Measurements from ENCODE around the gene CLPTM1L. TPM values are rescaled to one million over a fixed set of nuclear protein-coding genes. Genes with fewer than 3 reads are reported as not detected.
"Not testable (repeated sequence)": the region's sequence is repeated elsewhere in the genome, so short reads cannot be mapped to it uniquely, and the experiment has no call there.

CLPTM1L gene
- polyA plus RNA-seq, 1 experiment = 85.5 TPM

DNA sequence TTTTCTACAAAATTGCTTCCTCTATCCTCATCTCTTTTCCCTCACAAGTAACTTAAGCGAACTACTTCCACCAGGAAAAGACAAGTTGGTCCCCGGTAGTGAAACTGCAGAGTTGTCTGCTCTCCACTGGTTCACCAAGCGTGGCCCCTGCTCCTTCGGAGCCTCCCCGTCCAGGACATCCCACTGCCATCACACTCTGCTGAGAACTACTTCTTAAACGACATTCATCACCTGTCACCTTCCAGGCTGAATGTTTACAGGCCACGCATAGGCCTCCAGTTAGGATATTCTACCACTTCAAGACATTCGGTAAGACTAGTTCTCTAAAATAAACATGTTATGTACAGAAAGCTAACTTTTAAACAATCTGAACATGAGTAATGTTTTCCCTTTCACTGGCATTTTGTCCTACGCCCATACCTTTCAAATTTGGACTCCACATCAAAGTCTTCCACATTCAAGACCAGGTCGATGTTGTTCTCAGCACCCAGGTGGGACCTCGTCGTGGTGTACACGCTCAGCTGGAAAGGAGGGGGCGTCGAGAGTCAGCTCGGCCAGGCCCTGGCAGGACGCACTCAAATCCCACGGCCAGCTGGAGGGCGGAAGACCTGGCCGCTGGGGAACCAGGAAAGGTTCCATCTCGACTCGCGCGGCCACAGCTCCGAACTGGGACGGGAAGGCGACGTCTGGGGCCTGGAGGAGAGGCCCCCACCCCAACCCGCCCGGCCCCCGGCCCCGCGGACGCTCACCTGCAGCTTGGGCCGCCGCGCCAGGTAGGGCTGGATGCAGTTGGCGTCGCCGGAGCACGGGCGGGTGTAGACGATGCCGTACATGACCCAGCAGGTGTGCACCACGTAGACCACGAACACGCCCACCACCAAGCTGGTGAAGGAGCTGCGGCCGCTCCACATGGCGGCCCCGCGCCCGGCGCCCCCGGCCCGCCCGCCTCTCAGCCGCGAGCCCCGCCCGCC is 683 bp downstream of the CLPTM1L start:
- TF ChIP-seq, protein P1, sequence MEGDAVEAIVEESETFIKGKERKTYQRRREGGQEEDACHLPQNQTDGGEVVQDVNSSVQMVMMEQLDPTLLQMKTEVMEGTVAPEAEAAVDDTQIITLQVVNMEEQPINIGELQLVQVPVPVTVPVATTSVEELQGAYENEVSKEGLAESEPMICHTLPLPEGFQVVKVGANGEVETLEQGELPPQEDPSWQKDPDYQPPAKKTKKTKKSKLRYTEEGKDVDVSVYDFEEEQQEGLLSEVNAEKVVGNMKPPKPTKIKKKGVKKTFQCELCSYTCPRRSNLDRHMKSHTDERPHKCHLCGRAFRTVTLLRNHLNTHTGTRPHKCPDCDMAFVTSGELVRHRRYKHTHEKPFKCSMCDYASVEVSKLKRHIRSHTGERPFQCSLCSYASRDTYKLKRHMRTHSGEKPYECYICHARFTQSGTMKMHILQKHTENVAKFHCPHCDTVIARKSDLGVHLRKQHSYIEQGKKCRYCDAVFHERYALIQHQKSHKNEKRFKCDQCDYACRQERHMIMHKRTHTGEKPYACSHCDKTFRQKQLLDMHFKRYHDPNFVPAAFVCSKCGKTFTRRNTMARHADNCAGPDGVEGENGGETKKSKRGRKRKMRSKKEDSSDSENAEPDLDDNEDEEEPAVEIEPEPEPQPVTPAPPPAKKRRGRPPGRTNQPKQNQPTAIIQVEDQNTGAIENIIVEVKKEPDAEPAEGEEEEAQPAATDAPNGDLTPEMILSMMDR (IDR thresholded peaks at IDR 0.05; ENCODE audit: low read depth, low read length) = no peak
- no peaks in the 10 kb centered on the region for H3K9me3 ChIP-seq (ENCODE audit: control insufficient read depth, insufficient read depth, low read length)
- CTCF ChIA-PET = interaction anchor here (1.4 kb wide), 1 partner anchor 301 kb away, joined by 4 read pairs; no protein-coding TSS in a partner anchor
- no peaks in the 10 kb centered on the region for H3K27me3 ChIP-seq (ENCODE audit: control insufficient read depth, insufficient read depth, low read length)
- H3K4me3 ChIP-seq (ENCODE audit: low read depth, low read length) = peak overlapping the region; percentile 86
- POLR2A ChIA-PET = interaction anchor here (0.5 to 0.9 kb wide), 3 partner anchors 16 to 124 kb away, joined by 3 read pairs; no protein-coding TSS in a partner anchor
- no peak for DNase-seq (ENCODE audit: low read depth, low spot score)
- H3K27ac ChIP-seq (ENCODE audit: low read depth, low read length) = no peak overlapping the region

- Histone ChIP-seq H3K4me3 (ENCODE audit: low read depth, low read length) (no peak overlapping the region), H3K27me3 (ENCODE audit: control insufficient read depth, insufficient read depth, low read length) (no peaks in the 10 kb centered on the region), H3K9me3 (ENCODE audit: control insufficient read depth, insufficient read depth, low read length) (no peaks in the 10 kb centered on the region), H3K27ac (ENCODE audit: low read depth, low read length) (no peak overlapping the region)
- TF ChIP-seq, protein P1 (IDR thresholded peaks at IDR 0.05; ENCODE audit: low read depth, low read length) = no peak
- no peak for DNase-seq (ENCODE audit: low read depth, low spot score)
- ChIA-PET POLR2A (no interaction called here), CTCF (interaction anchor here (1.3 kb wide), 1 partner anchor 420 kb away, joined by 3 read pairs; no protein-coding TSS in a partner anchor)
Measured at GRCh38 chr5:1343315-1343751, 1.6 kb downstream of the CLPTM1L start.

- H3K9me3 ChIP-seq (ENCODE audit: control insufficient read depth, insufficient read depth, low read length); DNase-seq (ENCODE audit: low read depth, low spot score); H3K27ac ChIP-seq (ENCODE audit: low read depth, low read length); POLR2A ChIA-PET; H3K4me3 ChIP-seq (ENCODE audit: low read depth, low read length); H3K27me3 ChIP-seq (ENCODE audit: control insufficient read depth, insufficient read depth, low read length): not testable (repeated sequence)
- CTCF ChIA-PET = interaction anchor here (0.5 to 1.3 kb wide), 2 partner anchors 370 to 419 kb away, joined by 3 read pairs; no protein-coding TSS in a partner anchor
Measured at GRCh38 chr5:1342711-1343110, 2.2 kb downstream of the CLPTM1L start.

DNA sequence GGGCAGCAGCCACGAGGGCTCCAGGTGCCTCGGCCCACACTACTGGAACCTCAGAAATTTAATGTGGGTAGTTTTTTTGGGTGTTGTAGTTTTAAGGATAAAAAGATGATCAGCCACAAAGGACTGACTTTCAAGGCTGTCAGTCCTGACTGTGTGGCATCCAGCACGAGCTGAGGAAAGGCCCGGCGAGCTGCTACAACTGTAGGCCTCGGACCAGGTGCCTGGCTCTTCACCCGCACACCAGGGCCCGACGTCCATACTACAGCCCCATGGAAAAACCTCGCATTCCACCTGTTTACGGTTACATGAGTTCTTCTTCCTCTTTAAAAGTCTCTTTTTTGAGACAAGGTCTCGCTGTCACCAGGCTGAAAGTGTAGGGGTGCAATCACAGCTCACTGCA is 2.6 kb downstream of the CLPTM1L start:
- TF ChIP-seq, protein P1 (IDR thresholded peaks at IDR 0.05; ENCODE audit: low read depth, low read length) = no peak
- ChIA-PET POLR2A (no interaction called here), CTCF (interaction anchor here (0.5 to 1.3 kb wide), 3 partner anchors 302 to 419 kb away, joined by 3 read pairs; no protein-coding TSS in a partner anchor)
- Histone ChIP-seq H3K9me3 (ENCODE audit: control insufficient read depth, insufficient read depth, low read length) (no peaks in the 10 kb centered on the region), H3K4me3 (ENCODE audit: low read depth, low read length) (no peak overlapping the region), H3K27me3 (ENCODE audit: control insufficient read depth, insufficient read depth, low read length) (no peaks in the 10 kb centered on the region), H3K27ac (ENCODE audit: low read depth, low read length) (no peak overlapping the region)
- no peak for DNase-seq (ENCODE audit: low read depth, low spot score)

DNA sequence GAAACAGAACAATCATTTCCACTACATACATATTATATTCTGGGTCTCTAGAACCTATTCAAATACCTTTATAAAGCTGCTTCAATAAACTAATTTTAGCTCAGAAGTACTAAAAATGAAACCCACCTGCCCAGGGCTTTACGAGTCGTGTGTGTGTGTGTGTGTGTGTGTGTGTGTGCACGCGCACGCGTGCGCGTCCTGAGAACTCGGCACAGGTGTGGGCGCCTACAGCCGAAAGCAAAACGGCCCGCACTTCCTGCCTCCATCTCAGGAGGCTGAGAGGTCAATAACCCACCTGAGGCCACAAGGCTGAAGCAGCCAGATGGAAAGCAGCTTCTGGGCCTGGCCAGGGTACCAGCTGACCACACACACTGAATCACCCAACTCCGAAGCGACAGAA is 3.0 kb downstream of the CLPTM1L start:
- ChIA-PET POLR2A (no interaction called here), CTCF (interaction anchor here (0.5 to 1.0 kb wide), 2 partner anchors 303 to 370 kb away, joined by 3 read pairs; no protein-coding TSS in a partner anchor)
- Histone ChIP-seq H3K27me3 (ENCODE audit: control insufficient read depth, insufficient read depth, low read length) (no peaks in the 10 kb centered on the region), H3K27ac (ENCODE audit: low read depth, low read length) (no peak overlapping the region), H3K9me3 (ENCODE audit: control insufficient read depth, insufficient read depth, low read length) (no peaks in the 10 kb centered on the region), H3K4me3 (ENCODE audit: low read depth, low read length) (no peak overlapping the region)
- DNase-seq (ENCODE audit: low read depth, low spot score) = no peak
- TF ChIP-seq, protein P1 (IDR thresholded peaks at IDR 0.05; ENCODE audit: low read depth, low read length) = no peak

DNA sequence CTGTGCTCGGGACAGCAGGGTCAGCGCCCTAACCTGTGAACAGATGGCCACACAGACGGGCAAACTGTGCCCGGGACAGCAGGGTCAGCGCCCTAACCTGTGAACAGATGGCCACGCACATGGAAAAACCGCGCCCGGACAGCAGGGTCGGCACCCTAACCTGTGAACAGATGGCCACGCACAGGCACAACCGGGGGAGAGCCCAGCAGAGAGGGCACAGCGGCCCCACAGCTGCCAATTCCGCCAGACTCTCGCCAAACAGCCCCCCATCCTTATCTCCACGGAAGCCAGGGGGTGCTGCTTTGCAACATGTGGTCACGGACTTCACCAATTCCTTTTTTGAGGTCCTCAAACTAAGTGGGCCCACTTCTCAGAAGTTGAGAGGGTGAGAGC is 5.1 kb downstream of the CLPTM1L start:
- DNase-seq (ENCODE audit: low read depth, low spot score); H3K9me3 ChIP-seq (ENCODE audit: control insufficient read depth, insufficient read depth, low read length); H3K4me3 ChIP-seq (ENCODE audit: low read depth, low read length); POLR2A ChIA-PET; H3K27me3 ChIP-seq (ENCODE audit: control insufficient read depth, insufficient read depth, low read length); CTCF ChIA-PET; H3K27ac ChIP-seq (ENCODE audit: low read depth, low read length): not testable (repeated sequence)

DNA sequence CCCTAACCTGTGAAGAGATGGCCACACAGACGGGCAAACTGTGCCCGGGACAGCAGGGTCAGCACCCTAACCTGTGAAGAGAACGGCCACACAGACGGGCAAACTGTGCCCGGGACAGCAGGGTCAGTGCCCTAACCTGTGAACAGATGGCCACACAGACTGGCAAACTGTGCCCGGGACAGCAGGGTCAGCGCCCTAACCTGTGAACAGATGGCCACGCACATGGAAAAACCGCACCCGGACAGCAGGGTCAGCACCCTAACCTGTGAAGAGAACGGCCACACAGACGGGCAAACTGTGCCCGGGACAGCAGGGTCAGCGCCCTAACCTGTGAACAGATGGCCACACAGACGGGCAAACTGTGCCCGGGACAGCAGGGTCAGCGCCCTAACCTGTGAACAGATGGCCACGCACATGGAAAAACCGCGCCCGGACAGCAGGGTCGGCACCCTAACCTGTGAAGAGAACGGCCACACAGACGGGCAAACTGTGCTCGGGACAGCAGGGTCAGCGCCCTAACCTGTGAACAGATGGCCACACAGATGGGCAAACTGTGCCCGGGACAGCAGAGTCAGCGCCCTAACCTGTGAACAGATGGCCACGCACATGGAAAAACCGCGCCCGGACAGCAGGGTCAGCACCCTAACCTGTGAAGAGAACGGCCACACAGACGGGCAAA is 5.6 kb downstream of the CLPTM1L start:
- POLR2A ChIA-PET; H3K27ac ChIP-seq (ENCODE audit: low read depth, low read length); H3K4me3 ChIP-seq (ENCODE audit: low read depth, low read length); H3K9me3 ChIP-seq (ENCODE audit: control insufficient read depth, insufficient read depth, low read length); DNase-seq (ENCODE audit: low read depth, low spot score); CTCF ChIA-PET; H3K27me3 ChIP-seq (ENCODE audit: control insufficient read depth, insufficient read depth, low read length): not testable (repeated sequence)

Measured in AG04450 (cell line).